Esophagus muscularis mucosa (tissue), 4 donors: Measurements from ENCODE around the gene CRYBB1. TPM values are rescaled to one million over a fixed set of nuclear protein-coding genes. Genes with fewer than 3 reads are reported as not detected.

Experiments
- DNase-seq: peaks from one replicate; pipeline ENCODE4 v3.0.0-alpha.2; 2017; ENCODE audit errors: extremely low spot score
- H3K27ac ChIP-seq, 4 donors: fragments of 200-600 bp; sonication (generic); replicated peaks in 1 of 4; 1 replicate in 3 of 4; 2 replicates in 1 of 4; pipeline ENCODE4 v1.5.1; 2016 to 2019; ENCODE audit warnings: mild to moderate bottlenecking in 1 of 4
- H3K27me3 ChIP-seq, 4 donors: fragments of 200-600 bp; sonication (generic); one replicate each; pipeline versions ENCODE4 v1.5.1 to v1.6.0; 2016 to 2019
- H3K36me3 ChIP-seq, 4 donors: fragments of 200-600 bp; sonication (generic); one replicate each; pipeline ENCODE4 v1.5.1; 2016 to 2019
- H3K4me1 ChIP-seq, 4 donors: fragments of 200-600 bp; sonication (generic); one replicate each; pipeline ENCODE4 v1.5.1; 2016 to 2019
- H3K4me3 ChIP-seq, 4 donors: fragments of 200-600 bp; sonication (generic); 1 replicate in 2 of 4; 2 replicates in 2 of 4; pipeline ENCODE4 v1.5.1; 2016 to 2019; ENCODE audit warnings: mild to moderate bottlenecking in 4 of 4, moderate library complexity in 1 of 4
- H3K9me3 ChIP-seq, 4 donors: fragments of 200-600 bp; sonication (generic); 1 replicate in 3 of 4; 2 replicates in 1 of 4; pipeline ENCODE4 v1.5.1; 2016 to 2019
- CTCF ChIP-seq, 3 experiments: fragments of 200-600 bp in 2 of 3; fragments of 450-650 bp in 1 of 3; sonication (generic) in 2 of 3; IDR thresholded peaks; one replicate each; pipeline ENCODE4 v1.5.1; 2017 to 2019; ENCODE audit warnings: antibody characterized with exemption in 3 of 3, mild to moderate bottlenecking in 2 of 3, moderate library complexity in 1 of 3
- EP300 ChIP-seq: sonication (generic); formaldehyde crosslinking; IDR thresholded peaks from one replicate; pipeline ENCODE4 v1.6.1; 2017; ENCODE audit warnings: antibody characterized with exemption
- POLR2A ChIP-seq: fragments of 450-650 bp; IDR thresholded peaks from one replicate; pipeline ENCODE4 v1.6.1; 2017; ENCODE audit warnings: antibody characterized with exemption, moderate library complexity, mild to moderate bottlenecking, low read depth
- POLR2AphosphoS5 ChIP-seq, 2 donors: sonication (generic); formaldehyde crosslinking; IDR thresholded peaks; one replicate each; pipeline ENCODE4 v1.6.1; 2017; ENCODE audit warnings: antibody characterized with exemption in 2 of 2
- WGBS: methylation state at CpG from one replicate; pipeline ENCODE4 v1.1.5; 2018; 5-methylcytosine and 5-hydroxymethylcytosine counted together
- intact Hi-C: fragments of 100-400 bp; cut with DNase I; formaldehyde crosslinking; loops from one replicate; pipeline ENCODE4 v1.15.1; 2023
- total RNA-seq, 4 donors: library from RNA; depleted of rRNA; stranded (reverse); fragments of >200 nt; gene quantifications; one replicate each; pipeline versions ENCODE4 v1.1.0 to v1.2.1, GENCODE V29; 2016

CRYBB1 gene
- total RNA-seq, 4 donors from 2014 or later: 0.33 to 0.86 (median 0.83) TPM; not detected in 1

GRCh38 chr22:26570115-26570514 lies 47.7 kb downstream of the CRYBB1 start:
- Histone ChIP-seq H3K4me3 (no peak overlapping the region), H3K4me1 (peaks cover 0 to 29% (median under 1%) of the 10 kb centered on the region in 4 donors), H3K27ac (no peak overlapping the region), H3K27me3 (no peaks in the 10 kb centered on the region), H3K36me3 (peaks cover 0 to 2% (median under 1%) of the 10 kb centered on the region in 4 donors), H3K9me3 (no peaks in the 10 kb centered on the region)
- intact Hi-C loops: no loop called here
- TF ChIP-seq POLR2A (no peak), CTCF (IDR thresholded peaks at IDR 0.05) (no peak), POLR2AphosphoS5 (IDR thresholded peaks at IDR 0.05) (no peak), EP300 (no peak)
- no peak for DNase-seq
- 54% methylated on average over 10 of the region's 10 CpGs for WGBS

- H3K4me3 ChIP-seq: no peak overlapping the region
- TF ChIP-seq POLR2A: no peak
- no peak for TF ChIP-seq POLR2AphosphoS5 (IDR thresholded peaks at IDR 0.05)
- TF ChIP-seq EP300: no peak
- no peak for TF ChIP-seq CTCF (IDR thresholded peaks at IDR 0.05)
- peaks cover 0 to 30% (median 2%) of the 10 kb centered on the region in 4 donors for H3K4me1 ChIP-seq
- DNase-seq: no peak
- intact Hi-C loops: no loop called here
- 68% methylated on average over 11 of the region's 11 CpGs for WGBS
- H3K27ac ChIP-seq: no peak overlapping the region
- no peaks in the 10 kb centered on the region for H3K9me3 ChIP-seq
- H3K27me3 ChIP-seq: no peaks in the 10 kb centered on the region
- peaks cover 0 to 8% (median 5%) of the 10 kb centered on the region in 4 donors for H3K36me3 ChIP-seq
These were observed 49.6 kb downstream of the CRYBB1 start for GRCh38 chr22:26568207-26568706.

GRCh38 chr22:26567610-26568009 lies 50.2 kb downstream of the CRYBB1 start:
- Histone ChIP-seq H3K4me3 (no peak overlapping the region), H3K36me3 (peaks cover 0 to 8% (median 5%) of the 10 kb centered on the region in 4 donors), H3K4me1 (peaks cover 0 to 24% (median 2%) of the 10 kb centered on the region in 4 donors), H3K27ac (no peak overlapping the region), H3K9me3 (no peaks in the 10 kb centered on the region), H3K27me3 (no peaks in the 10 kb centered on the region)
- 78% methylated on average over 2 of the region's 2 CpGs for WGBS
- TF ChIP-seq POLR2A: no peak
- no peak for TF ChIP-seq POLR2AphosphoS5 (IDR thresholded peaks at IDR 0.05)
- TF ChIP-seq EP300: no peak
- no peak for DNase-seq
- intact Hi-C loops: no loop called here

- H3K4me1 ChIP-seq: peaks cover 0 to 30% (median 2%) of the 10 kb centered on the region in 4 donors
- H3K9me3 ChIP-seq: no peaks in the 10 kb centered on the region
- H3K4me3 ChIP-seq: no peak overlapping the region
- WGBS: 100% methylated on average over 3 of the region's 3 CpGs
- H3K36me3 ChIP-seq: peaks cover 0 to 8% (median 5%) of the 10 kb centered on the region in 4 donors
- intact Hi-C loops: no loop called here
- no peak for TF ChIP-seq CTCF (IDR thresholded peaks at IDR 0.05)
- H3K27ac ChIP-seq: no peak overlapping the region
- H3K27me3 ChIP-seq: no peaks in the 10 kb centered on the region
- DNase-seq: no peak
These were observed 50.8 kb downstream of the CRYBB1 start for GRCh38 chr22:26566994-26567393.

- Histone ChIP-seq H3K4me3 (no peak overlapping the region), H3K27ac (no peak overlapping the region), H3K27me3 (no peaks in the 10 kb centered on the region), H3K4me1 (peaks cover 0 to 32% (median 2%) of the 10 kb centered on the region in 4 donors), H3K9me3 (no peaks in the 10 kb centered on the region), H3K36me3 (peaks cover 0 to 8% (median 5%) of the 10 kb centered on the region in 4 donors)
- intact Hi-C loops: no loop called here
- WGBS: 75% methylated on average over 8 of the region's 8 CpGs
- DNase-seq: no peak
- TF ChIP-seq POLR2A (no peak), EP300 (no peak), POLR2AphosphoS5 (IDR thresholded peaks at IDR 0.05) (no peak), CTCF (IDR thresholded peaks at IDR 0.05) (no peak)
These were observed 51.9 kb downstream of the CRYBB1 start for GRCh38 chr22:26565889-26566288.
